ENCODE measurements around the gene PRKG1.

The PRKG1 gene

DNA sequence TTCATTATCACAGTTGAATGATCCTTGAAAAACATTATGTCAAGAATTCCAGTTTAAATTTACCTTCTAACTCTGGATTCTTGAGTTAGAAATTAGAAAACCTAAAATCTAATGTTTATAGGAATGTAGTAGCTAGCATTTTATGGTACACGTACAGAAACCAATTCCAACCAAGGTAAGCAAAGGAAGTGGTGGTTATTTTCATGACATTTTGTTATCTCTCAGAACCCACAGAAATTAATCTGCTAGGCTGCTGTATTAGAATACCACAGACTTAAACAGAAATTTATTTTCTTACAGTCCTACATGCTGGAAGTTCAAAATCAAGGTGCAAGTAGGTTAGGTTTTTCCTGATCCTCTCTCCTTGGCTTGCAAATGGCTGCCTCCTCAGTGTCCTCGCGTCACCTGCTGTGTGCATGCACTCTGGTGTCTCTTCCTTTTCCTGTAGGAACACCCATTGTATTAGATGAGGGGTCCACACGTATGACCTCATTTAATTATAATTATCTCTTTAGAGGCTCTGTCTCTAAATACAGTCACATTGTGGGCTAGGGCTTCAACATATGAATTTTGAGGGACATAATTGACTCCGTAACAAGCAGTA, 633.6 kb downstream of the PRKG1 start:
- Histone ChIP-seq H3K4me2 (ENCODE audit: low read length) (no peak overlapping the region), H3K27me3 (ENCODE audit: control insufficient read depth, low read length) (0 out of 2 replicates have a peak, but pooled peaks cover 5% of the 10 kb centered on the region), H3K4me3 (ENCODE audit: low read length) (no peak overlapping the region), H3K9me2 (replicated peaks; ENCODE audit: control insufficient read depth, low read length) (no peaks in the 10 kb centered on the region), H3K27ac (ENCODE audit: low read depth, low read length) (no peak overlapping the region), H3F3A (ENCODE audit: control insufficient read depth, insufficient read depth) (no peaks in the 10 kb centered on the region), H3K4me1 (ENCODE audit: control insufficient read depth, low read length) (no peaks in the 10 kb centered on the region), H4K20me1 (ENCODE audit: control insufficient read depth, insufficient read depth, low read depth, low read length) (no peaks in the 10 kb centered on the region), H3K79me2 (ENCODE audit: control insufficient read depth, low read length) (no peaks in the 10 kb centered on the region), H3K36me3 (ENCODE audit: control insufficient read depth, low read length) (no peaks in the 10 kb centered on the region), H3K9me3 (ENCODE audit: control insufficient read depth, insufficient read depth, low read length) (no peaks in the 10 kb centered on the region)
- no peak for TF ChIP-seq EZH2phosphoT487 (IDR thresholded peaks at IDR 0.05; ENCODE audit: borderline replicate concordance, low read length)
- TF ChIP-seq, protein P1, sequence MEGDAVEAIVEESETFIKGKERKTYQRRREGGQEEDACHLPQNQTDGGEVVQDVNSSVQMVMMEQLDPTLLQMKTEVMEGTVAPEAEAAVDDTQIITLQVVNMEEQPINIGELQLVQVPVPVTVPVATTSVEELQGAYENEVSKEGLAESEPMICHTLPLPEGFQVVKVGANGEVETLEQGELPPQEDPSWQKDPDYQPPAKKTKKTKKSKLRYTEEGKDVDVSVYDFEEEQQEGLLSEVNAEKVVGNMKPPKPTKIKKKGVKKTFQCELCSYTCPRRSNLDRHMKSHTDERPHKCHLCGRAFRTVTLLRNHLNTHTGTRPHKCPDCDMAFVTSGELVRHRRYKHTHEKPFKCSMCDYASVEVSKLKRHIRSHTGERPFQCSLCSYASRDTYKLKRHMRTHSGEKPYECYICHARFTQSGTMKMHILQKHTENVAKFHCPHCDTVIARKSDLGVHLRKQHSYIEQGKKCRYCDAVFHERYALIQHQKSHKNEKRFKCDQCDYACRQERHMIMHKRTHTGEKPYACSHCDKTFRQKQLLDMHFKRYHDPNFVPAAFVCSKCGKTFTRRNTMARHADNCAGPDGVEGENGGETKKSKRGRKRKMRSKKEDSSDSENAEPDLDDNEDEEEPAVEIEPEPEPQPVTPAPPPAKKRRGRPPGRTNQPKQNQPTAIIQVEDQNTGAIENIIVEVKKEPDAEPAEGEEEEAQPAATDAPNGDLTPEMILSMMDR (IDR thresholded peaks at IDR 0.05; ENCODE audit: low read depth, low read length, poor library complexity, severe bottlenecking) = no peak

DNA sequence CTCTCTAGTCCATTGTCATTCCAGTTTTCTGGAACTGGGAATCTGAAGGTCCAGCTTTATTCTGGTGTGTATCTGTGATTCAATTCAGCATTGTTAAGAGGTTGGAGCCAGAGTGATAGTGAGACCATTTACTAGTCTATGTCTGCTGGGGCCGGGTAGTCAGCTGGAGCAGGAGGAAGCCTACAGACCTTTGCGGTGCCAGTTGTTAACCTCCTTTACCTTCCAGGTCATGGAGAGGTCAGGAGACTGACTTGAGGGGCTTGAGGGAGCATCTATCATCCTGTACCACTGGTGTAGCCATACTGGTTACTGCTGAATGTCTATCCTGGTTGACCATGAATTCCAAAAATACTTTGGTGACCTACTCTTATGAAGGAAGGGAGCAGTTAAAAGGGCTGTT, 634.3 kb downstream of the PRKG1 start:
- no peak overlapping the region for H3K27ac ChIP-seq (ENCODE audit: low read depth, low read length)
- H3F3A ChIP-seq (ENCODE audit: control insufficient read depth, insufficient read depth) = no peaks in the 10 kb centered on the region
- TF ChIP-seq, protein P1 (IDR thresholded peaks at IDR 0.05; ENCODE audit: low read depth, low read length, poor library complexity, severe bottlenecking) = no peak
- no peak for TF ChIP-seq EZH2phosphoT487 (IDR thresholded peaks at IDR 0.05; ENCODE audit: borderline replicate concordance, low read length)

GRCh38 chr10:51709324-51709972, 635.2 kb downstream of the PRKG1 start:
- no peak overlapping the region for H3K4me3 ChIP-seq (ENCODE audit: low read length)
- no peaks in the 10 kb centered on the region for H3F3A ChIP-seq (ENCODE audit: control insufficient read depth, insufficient read depth)
- H3K4me1 ChIP-seq (ENCODE audit: control insufficient read depth, low read length) = no peaks in the 10 kb centered on the region
- no peaks in the 10 kb centered on the region for H3K79me2 ChIP-seq (ENCODE audit: control insufficient read depth, low read length)
- H3K9me2 ChIP-seq (replicated peaks; ENCODE audit: control insufficient read depth, low read length) = no peaks in the 10 kb centered on the region
- no peaks in the 10 kb centered on the region for H3K9me3 ChIP-seq (ENCODE audit: control insufficient read depth, insufficient read depth, low read length)
- no peak overlapping the region for H3K27ac ChIP-seq (ENCODE audit: low read depth, low read length)
- H3K4me2 ChIP-seq (ENCODE audit: low read length) = no peak overlapping the region
- no peaks in the 10 kb centered on the region for H3K36me3 ChIP-seq (ENCODE audit: control insufficient read depth, low read length)
- no peaks in the 10 kb centered on the region for H4K20me1 ChIP-seq (ENCODE audit: control insufficient read depth, insufficient read depth, low read depth, low read length)
- 0 out of 2 replicates have a peak, but pooled peaks cover 5% of the 10 kb centered on the region for H3K27me3 ChIP-seq (ENCODE audit: control insufficient read depth, low read length)
- TF ChIP-seq, protein P1 (IDR thresholded peaks at IDR 0.05; ENCODE audit: low read depth, low read length, poor library complexity, severe bottlenecking) = no peak
- TF ChIP-seq EZH2phosphoT487 (IDR thresholded peaks at IDR 0.05; ENCODE audit: borderline replicate concordance, low read length) = no peak

More for the DNA sequence above, 634.3 kb downstream of the PRKG1 start:
- no peaks in the 10 kb centered on the region for H3K9me2 ChIP-seq (replicated peaks; ENCODE audit: control insufficient read depth, low read length)
- 0 out of 2 replicates have a peak, but pooled peaks cover 5% of the 10 kb centered on the region for H3K27me3 ChIP-seq (ENCODE audit: control insufficient read depth, low read length)
- H3K4me3 ChIP-seq (ENCODE audit: low read length) = no peak overlapping the region
- no peaks in the 10 kb centered on the region for H3K79me2 ChIP-seq (ENCODE audit: control insufficient read depth, low read length)
- H3K4me1 ChIP-seq (ENCODE audit: control insufficient read depth, low read length) = no peaks in the 10 kb centered on the region
- H3K9me3 ChIP-seq (ENCODE audit: control insufficient read depth, insufficient read depth, low read length) = no peaks in the 10 kb centered on the region
- no peak overlapping the region for H3K4me2 ChIP-seq (ENCODE audit: low read length)
- no peaks in the 10 kb centered on the region for H4K20me1 ChIP-seq (ENCODE audit: control insufficient read depth, insufficient read depth, low read depth, low read length)
- no peaks in the 10 kb centered on the region for H3K36me3 ChIP-seq (ENCODE audit: control insufficient read depth, low read length)
